Measurements from ENCODE around the gene WDR26. TPM values are rescaled to one million over a fixed set of nuclear protein-coding genes. Genes with fewer than 3 reads are reported as not detected.

WDR26 gene
- total RNA-seq, 1 donor from 2014 or later, result 62.4 TPM

DNA sequence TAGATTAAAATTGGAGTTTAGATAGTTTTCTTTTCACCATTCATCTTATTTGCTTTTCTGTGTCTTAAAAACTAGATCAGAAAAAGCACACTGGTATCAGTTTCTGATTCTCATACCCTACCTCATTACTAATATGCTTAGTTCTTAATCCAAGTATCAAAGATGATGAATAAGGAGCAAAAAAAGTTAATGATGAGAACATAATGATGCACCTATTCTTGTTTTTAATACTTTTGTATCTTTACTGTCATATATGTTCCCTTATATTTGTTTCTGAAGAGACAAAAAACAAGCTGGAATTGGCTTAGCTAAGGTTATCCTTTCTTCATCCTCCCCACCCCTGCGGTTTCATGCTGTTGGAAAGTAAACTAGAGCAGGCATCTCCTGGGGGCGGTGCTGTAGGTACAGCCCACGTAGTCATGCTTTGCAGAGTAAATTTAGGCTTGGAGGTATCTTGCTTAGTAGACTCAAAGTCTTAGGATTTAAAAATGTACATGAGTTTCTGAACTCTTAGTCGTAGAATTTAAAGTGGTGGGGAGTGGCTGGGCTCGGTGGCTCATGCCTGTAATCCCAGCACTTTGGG, 61.5 kb downstream of the WDR26 start:
- H3K4me3 ChIP-seq, result no peak overlapping the region
- no peak overlapping the region for H2AFZ ChIP-seq (replicated peaks)
- H3K4me1 ChIP-seq, result no peaks in the 10 kb centered on the region
- Mint-ChIP-seq H3K4me1 (no peaks in the 10 kb centered on the region), H3K36me3 (peaks cover 47% of the 10 kb centered on the region), H3K27me3 (ENCODE audit: insufficient read depth, low read depth) (no peaks in the 10 kb centered on the region), H3K9me3 (no peaks in the 10 kb centered on the region), H3K4me3 (no peak overlapping the region), H3K27ac (no peak overlapping the region)
- H3K36me3 ChIP-seq, result peaks cover 12% of the 10 kb centered on the region
- H3K4me2 ChIP-seq, result no peak overlapping the region
- H3K79me2 ChIP-seq (ENCODE audit: low read depth), result no peaks in the 10 kb centered on the region
- H3K9me3 ChIP-seq (ENCODE audit: low read depth), result no peaks in the 10 kb centered on the region
- peaks cover 5% of the 10 kb centered on the region for H3F3A ChIP-seq (ENCODE audit: low read depth)
- TF ChIP-seq EZH2phosphoT487 (IDR thresholded peaks at IDR 0.05) (no peak), EZH2 (IDR thresholded peaks at IDR 0.05) (no peak)
- TF ChIP-seq, protein P1, sequence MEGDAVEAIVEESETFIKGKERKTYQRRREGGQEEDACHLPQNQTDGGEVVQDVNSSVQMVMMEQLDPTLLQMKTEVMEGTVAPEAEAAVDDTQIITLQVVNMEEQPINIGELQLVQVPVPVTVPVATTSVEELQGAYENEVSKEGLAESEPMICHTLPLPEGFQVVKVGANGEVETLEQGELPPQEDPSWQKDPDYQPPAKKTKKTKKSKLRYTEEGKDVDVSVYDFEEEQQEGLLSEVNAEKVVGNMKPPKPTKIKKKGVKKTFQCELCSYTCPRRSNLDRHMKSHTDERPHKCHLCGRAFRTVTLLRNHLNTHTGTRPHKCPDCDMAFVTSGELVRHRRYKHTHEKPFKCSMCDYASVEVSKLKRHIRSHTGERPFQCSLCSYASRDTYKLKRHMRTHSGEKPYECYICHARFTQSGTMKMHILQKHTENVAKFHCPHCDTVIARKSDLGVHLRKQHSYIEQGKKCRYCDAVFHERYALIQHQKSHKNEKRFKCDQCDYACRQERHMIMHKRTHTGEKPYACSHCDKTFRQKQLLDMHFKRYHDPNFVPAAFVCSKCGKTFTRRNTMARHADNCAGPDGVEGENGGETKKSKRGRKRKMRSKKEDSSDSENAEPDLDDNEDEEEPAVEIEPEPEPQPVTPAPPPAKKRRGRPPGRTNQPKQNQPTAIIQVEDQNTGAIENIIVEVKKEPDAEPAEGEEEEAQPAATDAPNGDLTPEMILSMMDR (IDR thresholded peaks at IDR 0.05), result no peak
- H3K27ac ChIP-seq, result no peak overlapping the region
- no peaks in the 10 kb centered on the region for H3K27me3 ChIP-seq
- H4K20me1 ChIP-seq (ENCODE audit: low read depth), result no peaks in the 10 kb centered on the region
- DNase-seq (ENCODE audit: low spot score), result no peak
- H3K9ac ChIP-seq, result no peak overlapping the region

- no peak for DNase-seq (ENCODE audit: low spot score)
- no peaks in the 10 kb centered on the region for H3K9me3 ChIP-seq (ENCODE audit: low read depth)
- H3K27me3 ChIP-seq, result no peaks in the 10 kb centered on the region
- H3F3A ChIP-seq (ENCODE audit: low read depth), result no peaks in the 10 kb centered on the region
- H3K4me2 ChIP-seq, result no peak overlapping the region
- peaks cover 38% of the 10 kb centered on the region for H3K79me2 ChIP-seq (ENCODE audit: low read depth)
- no peak overlapping the region for H2AFZ ChIP-seq (replicated peaks)
- peaks cover 16% of the 10 kb centered on the region for H3K36me3 ChIP-seq
- peaks cover 8% of the 10 kb centered on the region for H4K20me1 ChIP-seq (ENCODE audit: low read depth)
- Mint-ChIP-seq H3K27ac (no peak overlapping the region), H3K4me1 (no peaks in the 10 kb centered on the region), H3K9me3 (no peaks in the 10 kb centered on the region), H3K27me3 (ENCODE audit: insufficient read depth, low read depth) (no peaks in the 10 kb centered on the region), H3K36me3 (peaks cover 43% of the 10 kb centered on the region), H3K4me3 (no peak overlapping the region)
- H3K4me3 ChIP-seq, result no peak overlapping the region
- no peak overlapping the region for H3K9ac ChIP-seq
- no peak for TF ChIP-seq EZH2 (IDR thresholded peaks at IDR 0.05)
- TF ChIP-seq EZH2phosphoT487 (IDR thresholded peaks at IDR 0.05), result no peak
- TF ChIP-seq, protein P1 (IDR thresholded peaks at IDR 0.05), result no peak
- no peak overlapping the region for H3K27ac ChIP-seq
- H3K4me1 ChIP-seq, result no peaks in the 10 kb centered on the region
Observed at GRCh38 chr1:224368409-224368808, 66.2 kb downstream of the WDR26 start.

DNA sequence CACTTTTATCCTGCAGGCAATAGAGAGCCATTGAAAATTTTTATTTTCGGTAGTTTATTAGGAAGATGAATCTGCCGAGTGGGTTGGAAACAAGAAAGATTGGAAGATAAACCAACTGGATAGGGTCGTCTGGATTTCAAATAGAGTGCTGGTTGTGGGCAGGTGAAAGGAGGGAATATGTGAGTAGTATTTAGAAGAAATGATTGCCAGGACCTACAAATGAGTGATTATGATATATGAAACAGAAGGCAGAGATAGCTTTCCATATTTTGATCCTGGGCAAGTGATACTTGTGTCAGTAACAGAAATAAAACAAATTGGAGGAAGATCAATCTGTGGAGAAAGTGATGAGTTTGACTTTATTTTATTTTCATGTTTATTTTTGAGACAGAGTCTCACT, 75.4 kb downstream of the WDR26 start:
- Histone ChIP-seq H3K79me2 (ENCODE audit: low read depth) (peaks cover 72% of the 10 kb centered on the region), H3K9ac (no peak overlapping the region), H3K9me3 (ENCODE audit: low read depth) (no peaks in the 10 kb centered on the region), H3K4me2 (peak overlapping the region; percentile 94), H4K20me1 (ENCODE audit: low read depth) (peaks cover 17% of the 10 kb centered on the region), H2AFZ (replicated peaks) (no peak overlapping the region), H3K4me3 (peak overlapping the region; percentile 78), H3F3A (ENCODE audit: low read depth) (no peaks in the 10 kb centered on the region), H3K36me3 (no peaks in the 10 kb centered on the region), H3K4me1 (peaks cover 10% of the 10 kb centered on the region), H3K27ac (no peak overlapping the region), H3K27me3 (no peaks in the 10 kb centered on the region)
- Mint-ChIP-seq H3K4me1 (peaks cover 18% of the 10 kb centered on the region), H3K27me3 (ENCODE audit: insufficient read depth, low read depth) (no peaks in the 10 kb centered on the region), H3K36me3 (peaks cover 24% of the 10 kb centered on the region), H3K4me3 (peak overlapping the region; percentile 3), H3K9me3 (peaks cover 3% of the 10 kb centered on the region), H3K27ac (no peak overlapping the region)
- TF ChIP-seq EZH2phosphoT487 (IDR thresholded peaks at IDR 0.05) (no peak), EZH2 (IDR thresholded peaks at IDR 0.05) (no peak)
- TF ChIP-seq, protein P1 (IDR thresholded peaks at IDR 0.05), result no peak
- DNase-seq (ENCODE audit: low spot score), result no peak

Measured in neural progenitor cell (in vitro differentiated cells).